Measurements from ENCODE around the gene CLMN.

- TF ChIP-seq POLR2AphosphoS5 (IDR thresholded peaks at IDR 0.05; ENCODE audit: borderline replicate concordance, low read depth, low read length) (no peak), EZH2 (IDR thresholded peaks at IDR 0.05) (no peak), FOXP2 (optimal IDR thresholded peaks at IDR 0.05; ENCODE audit: control extremely low read depth, extremely low read length, insufficient read depth) (no peak)
Observed at GRCh38 chr14:95330591-95331370, 11.1 kb upstream of the CLMN start.
